Measurements from ENCODE around the gene STK17A. TPM values are rescaled to one million over a fixed set of nuclear protein-coding genes. Genes with fewer than 3 reads are reported as not detected.

Gene STK17A
- total RNA-seq, 1 experiment from 2014 or later = 9.8 TPM

DNA sequence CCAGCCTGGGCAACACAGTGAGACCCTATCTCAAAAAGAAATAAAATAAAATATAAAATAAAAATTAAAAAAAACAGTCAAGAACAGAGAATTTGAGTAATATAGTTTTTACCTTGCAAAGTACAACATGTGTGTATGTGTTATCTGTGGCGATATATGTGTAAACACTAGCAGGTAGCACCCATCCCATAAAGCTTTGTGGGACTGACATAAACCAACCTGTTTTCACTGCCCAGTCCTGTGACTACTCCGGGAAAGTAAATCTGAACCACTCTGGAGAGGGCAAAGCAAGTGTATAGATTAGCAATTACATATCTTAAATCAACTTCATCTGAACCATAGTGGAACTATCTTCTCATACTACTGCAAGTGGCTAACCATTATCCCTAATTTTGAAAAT, 74.1 kb downstream of the STK17A start:
- H3K9me3 Mint-ChIP-seq = no peaks in the 10 kb centered on the region; a peak in 1 of 5 replicates
- H2BK12ac ChIP-seq (ENCODE audit: insufficient read length, low read depth, low read length) = no peak overlapping the region
- no peak overlapping the region for H3T11ph ChIP-seq (ENCODE audit: low read length)
- H3K4me1 Mint-ChIP-seq = peaks cover 40 to 41% of the 10 kb centered on the region in 2 experiments
- H3K27ac ChIP-seq (ENCODE audit: insufficient read length, low read depth, low read length) = no peak overlapping the region
- WGBS (ENCODE audit: extremely low coverage, insufficient read length, low lambda C conversion rate) = no CpG with 5 or more reads among the region's 2 CpGs
- H4K91ac ChIP-seq (ENCODE audit: insufficient read length, low read depth, low read length) = no peak overlapping the region
- no peak overlapping the region for H3K14ac ChIP-seq (ENCODE audit: insufficient read depth, low read length)
- peaks cover 2 to 13% (median 12%) of the 10 kb centered on the region in 3 experiments; a peak in 6 of 7 replicates for H3K36me3 Mint-ChIP-seq (ENCODE audit: insufficient read depth in 1 of 3, low read depth in 3 of 3)
- H3K4me1 ChIP-seq (ENCODE audit: insufficient read depth, low read length) = peaks cover 11% of the 10 kb centered on the region; the same call in 1 of the 2 replicates
- no peaks in the 10 kb centered on the region for H3K9me3 ChIP-seq (ENCODE audit: control insufficient read depth, low read depth, low read length)
- no peaks in the 10 kb centered on the region for H3K27me3 ChIP-seq (ENCODE audit: insufficient read depth, low read length)
- peaks cover 5% of the 10 kb centered on the region for H3K79me1 ChIP-seq (ENCODE audit: insufficient read depth, low read depth, low read length, poor library complexity, severe bottlenecking)
- H3K18ac ChIP-seq (ENCODE audit: insufficient read length, low read depth, low read length) = no peak overlapping the region
- H3K9ac ChIP-seq (ENCODE audit: extremely low read depth, insufficient read length, low read length) = no peak overlapping the region
- H2BK15ac ChIP-seq (ENCODE audit: low read depth, low read length) = no peak overlapping the region
- no peak overlapping the region for H3K4me3 Mint-ChIP-seq
- no peak overlapping the region for H2AFZ ChIP-seq (ENCODE audit: low read length)
- no peak overlapping the region for H4K8ac ChIP-seq (replicated peaks; ENCODE audit: insufficient read length, low read depth, low read length)
- H4K20me1 ChIP-seq (ENCODE audit: control insufficient read depth, insufficient read depth, insufficient read length) = no peaks in the 10 kb centered on the region
- no peak overlapping the region for H4K5ac ChIP-seq (ENCODE audit: insufficient read length, low read depth, low read length)
- H3K79me2 ChIP-seq (ENCODE audit: insufficient read depth, low read length) = no peaks in the 10 kb centered on the region; the same call in 1 of the 2 replicates
- no peak overlapping the region for H3K56ac ChIP-seq (ENCODE audit: insufficient read length, low read depth, low read length)
- H3K27ac Mint-ChIP-seq = no peak overlapping the region; a peak in 1 of 7 replicates
- no peak overlapping the region for H3K4me2 ChIP-seq (ENCODE audit: insufficient read depth, insufficient read length, low read length)
- H3K4ac ChIP-seq (ENCODE audit: low read depth, low read length) = no peak overlapping the region
- no peak overlapping the region for H2AK5ac ChIP-seq (ENCODE audit: insufficient read length, low read length)
- no peaks in the 10 kb centered on the region for H3K23me2 ChIP-seq (ENCODE audit: insufficient read length, low read depth, low read length, poor library complexity, severe bottlenecking)
- TF ChIP-seq, protein P1, sequence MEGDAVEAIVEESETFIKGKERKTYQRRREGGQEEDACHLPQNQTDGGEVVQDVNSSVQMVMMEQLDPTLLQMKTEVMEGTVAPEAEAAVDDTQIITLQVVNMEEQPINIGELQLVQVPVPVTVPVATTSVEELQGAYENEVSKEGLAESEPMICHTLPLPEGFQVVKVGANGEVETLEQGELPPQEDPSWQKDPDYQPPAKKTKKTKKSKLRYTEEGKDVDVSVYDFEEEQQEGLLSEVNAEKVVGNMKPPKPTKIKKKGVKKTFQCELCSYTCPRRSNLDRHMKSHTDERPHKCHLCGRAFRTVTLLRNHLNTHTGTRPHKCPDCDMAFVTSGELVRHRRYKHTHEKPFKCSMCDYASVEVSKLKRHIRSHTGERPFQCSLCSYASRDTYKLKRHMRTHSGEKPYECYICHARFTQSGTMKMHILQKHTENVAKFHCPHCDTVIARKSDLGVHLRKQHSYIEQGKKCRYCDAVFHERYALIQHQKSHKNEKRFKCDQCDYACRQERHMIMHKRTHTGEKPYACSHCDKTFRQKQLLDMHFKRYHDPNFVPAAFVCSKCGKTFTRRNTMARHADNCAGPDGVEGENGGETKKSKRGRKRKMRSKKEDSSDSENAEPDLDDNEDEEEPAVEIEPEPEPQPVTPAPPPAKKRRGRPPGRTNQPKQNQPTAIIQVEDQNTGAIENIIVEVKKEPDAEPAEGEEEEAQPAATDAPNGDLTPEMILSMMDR (conservative IDR thresholded peaks at IDR 0.05) = no peak
- no peak overlapping the region for H2BK20ac ChIP-seq (ENCODE audit: low read depth, low read length, poor library complexity, severe bottlenecking)
- DNase-seq = no peak
- H2BK5ac ChIP-seq (ENCODE audit: insufficient read length, low read length) = no peak overlapping the region
- no peak overlapping the region for H2BK120ac ChIP-seq (ENCODE audit: low read depth, low read length, poor library complexity, severe bottlenecking)
- H3K27me3 Mint-ChIP-seq (ENCODE audit: low read depth) = no peaks in the 10 kb centered on the region
- H3K23ac ChIP-seq (ENCODE audit: insufficient read length, low read depth, low read length) = no peak overlapping the region

Measured in H9 (cell line).